LNCAP (cell line): ENCODE results near the gene ZNF701.

Experiments
- TF ChIP-seq, protein P1 (sequence below): fragments of 450-650 bp; IDR thresholded peaks from 2 replicates; pipeline ENCODE4 v1.5.1; 2017; ENCODE audit warnings: mild to moderate bottlenecking

ZNF701 gene

DNA sequence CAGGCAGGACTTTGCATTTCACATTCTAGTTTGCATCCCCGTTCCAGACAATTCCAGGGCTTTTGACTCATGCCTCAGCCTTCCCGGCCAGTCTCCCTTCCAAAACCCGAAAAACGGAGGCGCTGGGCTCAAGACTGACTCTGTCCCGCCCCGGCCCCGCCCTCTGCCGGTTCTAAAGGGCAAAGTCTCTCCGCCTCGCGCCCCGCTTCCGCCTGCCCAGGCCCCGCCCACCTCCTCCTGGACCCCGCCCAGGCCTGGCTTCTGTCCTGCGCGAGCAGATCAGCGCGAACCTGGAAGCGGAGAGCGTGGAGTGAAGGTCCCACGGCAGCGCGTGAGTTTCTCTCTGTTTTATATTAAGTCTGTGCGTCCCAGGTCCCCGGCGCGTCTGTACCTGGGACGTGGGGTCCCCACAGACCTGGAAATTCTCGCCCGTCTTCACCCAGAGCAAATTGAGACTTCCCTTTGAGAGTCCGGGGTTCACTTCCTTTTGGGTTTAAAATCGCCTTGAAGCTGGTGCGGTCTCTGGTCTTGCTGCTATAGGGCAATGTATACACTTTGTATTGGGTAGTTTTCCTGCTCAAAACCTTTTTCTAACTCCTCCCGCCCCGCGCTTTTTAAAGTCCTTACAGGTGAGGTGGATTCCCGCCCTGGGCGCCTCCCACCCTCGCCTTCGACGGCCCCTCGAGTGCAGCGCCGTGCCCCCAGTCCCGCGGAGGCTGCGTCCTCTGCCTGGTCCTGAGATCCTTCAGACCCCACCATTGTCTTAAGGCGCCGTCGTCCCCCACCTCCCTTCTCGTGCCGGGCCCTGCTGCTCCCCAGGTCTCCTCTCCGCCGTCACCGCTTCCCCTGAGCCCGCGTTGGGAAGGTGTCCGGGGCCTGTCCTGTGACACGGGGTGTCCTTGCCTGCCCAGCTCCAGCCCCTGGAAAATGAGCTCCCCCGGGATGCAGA, 31.2 kb downstream of the ZNF701 start:
- TF ChIP-seq, protein P1, sequence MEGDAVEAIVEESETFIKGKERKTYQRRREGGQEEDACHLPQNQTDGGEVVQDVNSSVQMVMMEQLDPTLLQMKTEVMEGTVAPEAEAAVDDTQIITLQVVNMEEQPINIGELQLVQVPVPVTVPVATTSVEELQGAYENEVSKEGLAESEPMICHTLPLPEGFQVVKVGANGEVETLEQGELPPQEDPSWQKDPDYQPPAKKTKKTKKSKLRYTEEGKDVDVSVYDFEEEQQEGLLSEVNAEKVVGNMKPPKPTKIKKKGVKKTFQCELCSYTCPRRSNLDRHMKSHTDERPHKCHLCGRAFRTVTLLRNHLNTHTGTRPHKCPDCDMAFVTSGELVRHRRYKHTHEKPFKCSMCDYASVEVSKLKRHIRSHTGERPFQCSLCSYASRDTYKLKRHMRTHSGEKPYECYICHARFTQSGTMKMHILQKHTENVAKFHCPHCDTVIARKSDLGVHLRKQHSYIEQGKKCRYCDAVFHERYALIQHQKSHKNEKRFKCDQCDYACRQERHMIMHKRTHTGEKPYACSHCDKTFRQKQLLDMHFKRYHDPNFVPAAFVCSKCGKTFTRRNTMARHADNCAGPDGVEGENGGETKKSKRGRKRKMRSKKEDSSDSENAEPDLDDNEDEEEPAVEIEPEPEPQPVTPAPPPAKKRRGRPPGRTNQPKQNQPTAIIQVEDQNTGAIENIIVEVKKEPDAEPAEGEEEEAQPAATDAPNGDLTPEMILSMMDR: no peak

DNA sequence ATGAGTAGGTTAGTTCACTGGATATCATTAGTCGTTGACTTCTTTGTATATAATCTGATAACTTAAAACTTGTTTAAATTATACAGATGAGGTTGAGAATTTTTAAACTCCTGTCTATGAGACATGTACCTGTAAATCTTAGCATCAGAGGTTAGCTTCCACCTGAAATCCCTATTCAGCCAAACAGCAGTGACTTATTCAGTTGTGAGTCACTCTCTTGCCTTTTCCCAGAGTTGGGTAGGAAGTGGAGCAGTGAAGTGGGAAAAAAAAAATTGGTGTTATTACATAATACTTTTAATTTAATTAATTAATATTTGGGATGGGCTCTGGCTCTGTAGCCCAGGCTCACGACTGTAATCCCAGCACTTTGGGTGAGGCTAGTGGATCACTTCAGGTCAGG, 32.9 kb downstream of the ZNF701 start:
- TF ChIP-seq, protein P1: no peak

DNA sequence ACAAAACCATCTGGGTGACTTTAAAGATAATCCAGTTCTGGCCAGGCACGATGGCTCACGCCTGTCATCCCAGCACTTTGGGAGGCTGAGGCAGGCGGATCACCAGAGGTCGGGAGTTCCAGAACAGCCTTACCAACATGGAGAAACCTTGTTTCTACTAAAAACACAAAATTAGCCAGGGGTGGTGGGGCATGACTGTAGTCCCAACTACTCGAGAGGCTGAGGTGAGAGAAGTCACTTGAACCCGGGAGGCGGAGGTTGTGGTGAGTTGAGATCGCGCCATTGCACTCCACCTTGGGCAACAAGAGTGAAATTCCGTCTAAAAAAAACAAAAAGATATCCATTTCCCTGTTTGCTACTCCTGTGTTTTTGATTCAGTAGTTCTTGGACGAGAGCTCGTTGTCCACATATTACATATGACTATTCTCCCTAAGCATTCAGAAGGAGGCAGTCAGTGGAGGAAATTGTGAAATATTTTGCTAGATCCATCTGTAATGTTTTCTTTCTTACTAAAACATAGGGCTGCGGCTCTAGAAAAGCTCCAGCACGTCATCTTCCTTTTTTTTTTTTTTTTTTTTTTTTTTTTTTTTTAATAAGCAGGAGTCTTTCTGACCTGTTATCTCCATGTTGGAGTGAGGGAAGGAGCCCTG, 33.6 kb downstream of the ZNF701 start:
- TF ChIP-seq, protein P1: no peak

DNA sequence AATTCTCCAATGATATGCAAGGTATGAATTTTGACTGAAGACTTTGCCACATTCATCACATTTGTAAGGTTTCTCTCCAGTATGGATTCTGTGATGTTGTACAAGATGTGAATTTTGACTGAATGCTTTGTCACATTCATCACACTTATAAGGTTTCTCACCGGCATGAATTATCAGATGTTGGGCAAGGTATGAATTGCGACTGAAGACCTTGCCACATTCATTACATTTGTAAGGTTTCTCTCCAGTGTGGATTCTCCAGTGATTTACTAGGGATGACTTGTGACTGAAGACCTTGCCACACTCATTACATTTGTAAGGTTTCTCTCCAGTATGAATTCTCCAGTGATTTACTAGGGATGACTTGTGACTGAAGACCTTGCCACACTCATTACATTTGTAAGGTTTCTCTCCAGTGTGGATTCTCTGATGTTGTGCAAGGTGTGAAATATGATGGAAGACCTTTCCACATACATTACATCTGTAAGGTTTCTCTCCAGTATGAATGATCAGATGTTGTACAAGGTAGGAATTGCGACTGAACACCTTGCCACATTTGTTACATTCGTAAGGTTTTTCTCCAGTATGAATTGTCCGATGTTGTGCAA, 43.3 kb downstream of the ZNF701 start:
- TF ChIP-seq, protein P1: no peak

DNA sequence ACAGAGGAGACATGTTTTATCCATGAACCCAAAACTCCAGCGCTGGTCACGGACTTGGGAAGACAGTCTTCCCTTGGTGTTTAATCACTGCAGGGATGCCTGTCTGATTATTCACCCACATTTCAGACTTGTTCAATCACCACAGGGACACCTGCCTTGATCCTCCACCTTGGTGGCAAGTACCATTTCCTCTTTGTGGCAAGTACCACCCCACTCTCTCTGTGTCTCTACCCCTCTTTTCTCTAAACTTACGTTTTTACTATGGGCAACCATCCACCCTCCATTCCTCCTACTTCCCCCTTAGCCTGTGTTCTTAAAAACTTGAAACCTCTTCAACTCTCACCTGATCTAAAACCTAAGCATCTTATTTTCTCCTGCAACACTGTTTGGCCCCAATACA, 51.3 kb downstream of the ZNF701 start:
- TF ChIP-seq, protein P1: no peak

DNA sequence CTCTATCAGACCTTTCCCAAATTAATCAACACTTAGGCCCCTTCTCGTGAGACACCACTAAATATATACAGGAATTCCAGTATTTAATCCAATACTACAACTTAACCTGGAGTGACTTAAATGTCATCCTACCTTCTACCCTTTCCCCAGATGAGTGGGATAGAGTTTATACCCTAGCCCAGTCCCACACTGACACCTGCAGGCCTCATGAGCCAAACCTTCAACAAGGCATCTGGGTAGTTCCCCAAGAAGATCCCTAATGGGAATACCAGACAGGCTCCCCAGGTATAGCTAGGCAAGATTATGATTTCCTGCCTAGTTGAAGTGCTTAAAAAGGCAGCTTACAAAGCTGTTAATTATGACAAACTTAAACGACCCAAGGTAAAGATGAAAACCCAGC, 52.2 kb downstream of the ZNF701 start:
- TF ChIP-seq, protein P1: no peak

DNA sequence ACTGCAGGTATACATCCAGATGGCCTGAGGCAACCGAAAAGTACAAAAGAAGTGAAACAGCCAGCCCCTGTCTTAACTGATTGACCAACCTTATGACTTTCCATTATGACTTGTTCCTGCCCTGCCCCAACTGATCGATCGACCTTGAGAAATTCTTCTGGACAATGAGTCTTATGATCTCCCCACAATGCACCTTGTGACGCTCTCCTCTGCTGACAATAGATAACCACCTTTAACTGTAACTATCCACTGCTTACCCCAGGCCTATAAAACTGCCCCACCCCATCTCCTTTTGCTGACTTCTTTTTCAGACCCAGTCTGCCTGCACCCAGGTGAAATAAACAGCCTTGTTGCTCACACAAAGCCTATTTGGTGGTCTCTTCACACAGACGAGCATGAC, 56.8 kb downstream of the ZNF701 start:
- TF ChIP-seq, protein P1: no peak
